ENCODE measurements around the gene CCNY. TPM values are rescaled to one million over a fixed set of nuclear protein-coding genes. Genes with fewer than 3 reads are reported as not detected.
"Not testable (repeated sequence)": the region's sequence is repeated elsewhere in the genome, so short reads cannot be mapped to it uniquely, and the experiment has no call there.

CCNY gene
- total RNA-seq, 4 donors from 2014 or later = 23.9 to 68.1 (median 39.5) TPM

DNA sequence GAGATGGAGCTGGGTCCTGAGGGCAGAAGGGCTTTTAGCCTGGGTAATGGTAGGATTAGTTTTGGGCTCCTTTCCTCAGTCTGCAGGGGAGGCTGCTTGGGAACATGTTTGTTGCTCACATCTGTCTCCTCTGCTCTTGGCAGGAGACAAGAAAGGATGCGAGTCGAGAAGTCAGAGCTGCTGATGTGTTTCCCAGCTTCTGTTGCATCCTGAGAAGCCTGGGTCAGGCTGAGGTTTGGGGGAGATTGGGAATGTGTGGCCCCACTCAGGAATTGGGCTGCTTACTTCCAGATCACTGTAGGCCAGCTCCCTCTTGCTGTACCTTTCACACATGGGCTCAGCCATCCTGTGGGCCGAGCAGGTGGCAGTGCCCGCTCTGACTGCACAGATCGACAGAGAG is 79.2 kb downstream of the CCNY start:
- H3K27ac ChIP-seq = peak overlapping the region; percentile 13 to 56 (median 53)
- H3K4me3 ChIP-seq = no peak overlapping the region
- DNase-seq = no peak
- no peak for TF ChIP-seq POLR2A (IDR thresholded peaks at IDR 0.05)
- TF ChIP-seq, protein P1, sequence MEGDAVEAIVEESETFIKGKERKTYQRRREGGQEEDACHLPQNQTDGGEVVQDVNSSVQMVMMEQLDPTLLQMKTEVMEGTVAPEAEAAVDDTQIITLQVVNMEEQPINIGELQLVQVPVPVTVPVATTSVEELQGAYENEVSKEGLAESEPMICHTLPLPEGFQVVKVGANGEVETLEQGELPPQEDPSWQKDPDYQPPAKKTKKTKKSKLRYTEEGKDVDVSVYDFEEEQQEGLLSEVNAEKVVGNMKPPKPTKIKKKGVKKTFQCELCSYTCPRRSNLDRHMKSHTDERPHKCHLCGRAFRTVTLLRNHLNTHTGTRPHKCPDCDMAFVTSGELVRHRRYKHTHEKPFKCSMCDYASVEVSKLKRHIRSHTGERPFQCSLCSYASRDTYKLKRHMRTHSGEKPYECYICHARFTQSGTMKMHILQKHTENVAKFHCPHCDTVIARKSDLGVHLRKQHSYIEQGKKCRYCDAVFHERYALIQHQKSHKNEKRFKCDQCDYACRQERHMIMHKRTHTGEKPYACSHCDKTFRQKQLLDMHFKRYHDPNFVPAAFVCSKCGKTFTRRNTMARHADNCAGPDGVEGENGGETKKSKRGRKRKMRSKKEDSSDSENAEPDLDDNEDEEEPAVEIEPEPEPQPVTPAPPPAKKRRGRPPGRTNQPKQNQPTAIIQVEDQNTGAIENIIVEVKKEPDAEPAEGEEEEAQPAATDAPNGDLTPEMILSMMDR (IDR thresholded peaks at IDR 0.05 in 4 of 5, conservative IDR thresholded peaks at IDR 0.05 in 1 of 5) = no peak
- in situ Hi-C loops (cut with MboI; ENCODE audit: low sequenced_read_pairs in 4 of 4) = no loop called here
- H3K4me1 ChIP-seq = peaks cover 51 to 56% of the 10 kb centered on the region in 2 donors
- no peaks in the 10 kb centered on the region for H3K36me3 ChIP-seq
- intact Hi-C loops (cut with DNase I; ENCODE audit: low total_unique reads) = no loop called here
- H3K9me3 ChIP-seq = no peaks in the 10 kb centered on the region
- ATAC-seq = no peak
- H3K27me3 ChIP-seq = no peaks in the 10 kb centered on the region

DNA sequence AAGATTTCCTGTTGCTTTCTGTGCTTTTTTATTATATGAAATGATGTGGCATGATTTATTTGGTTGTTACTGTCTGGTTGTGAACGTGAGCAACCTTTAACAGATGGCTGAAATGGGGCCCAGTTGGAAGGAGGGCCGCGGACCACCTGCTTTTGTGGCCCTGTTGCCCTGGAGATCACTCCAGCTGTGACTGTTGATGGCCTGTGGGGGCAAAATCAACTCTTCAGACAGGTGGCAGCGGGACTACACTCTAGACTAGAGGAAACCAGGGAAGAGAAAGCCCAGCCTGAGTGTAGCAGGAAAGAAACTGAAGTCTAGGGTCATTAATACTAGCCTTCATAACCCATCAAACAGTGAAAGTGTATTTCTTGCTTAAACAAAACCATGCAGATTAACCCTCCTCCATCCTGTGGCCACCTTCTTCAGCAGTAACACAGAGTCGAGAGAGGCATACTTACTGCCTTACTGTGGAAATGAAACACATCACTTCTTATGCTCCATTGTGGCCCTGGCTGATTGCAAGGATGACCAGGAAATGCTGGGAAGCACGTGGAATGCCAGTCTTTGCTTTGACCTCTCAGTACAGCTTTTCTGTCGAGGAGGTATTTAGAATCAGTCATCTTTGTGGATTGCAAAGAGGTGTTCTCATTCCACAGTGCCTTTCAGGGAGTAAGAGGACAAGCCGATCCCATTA is 80.5 kb downstream of the CCNY start:
- Histone ChIP-seq H3K36me3 (no peaks in the 10 kb centered on the region), H3K27me3 (no peaks in the 10 kb centered on the region), H3K4me1 (peaks cover 53 to 59% of the 10 kb centered on the region in 2 donors), H3K4me3 (no peak overlapping the region), H3K9me3 (no peaks in the 10 kb centered on the region), H3K27ac (peak overlapping the region; percentile 3 to 46 (median 19))
- in situ Hi-C loops (cut with MboI; ENCODE audit: low sequenced_read_pairs in 4 of 4) = no loop called here
- no peak for DNase-seq
- ATAC-seq = no peak
- TF ChIP-seq POLR2A (IDR thresholded peaks at IDR 0.05) = no peak
- TF ChIP-seq, protein P1 (IDR thresholded peaks at IDR 0.05 in 4 of 5, conservative IDR thresholded peaks at IDR 0.05 in 1 of 5) = no peak
- intact Hi-C loops (cut with DNase I; ENCODE audit: low total_unique reads) = no loop called here

DNA sequence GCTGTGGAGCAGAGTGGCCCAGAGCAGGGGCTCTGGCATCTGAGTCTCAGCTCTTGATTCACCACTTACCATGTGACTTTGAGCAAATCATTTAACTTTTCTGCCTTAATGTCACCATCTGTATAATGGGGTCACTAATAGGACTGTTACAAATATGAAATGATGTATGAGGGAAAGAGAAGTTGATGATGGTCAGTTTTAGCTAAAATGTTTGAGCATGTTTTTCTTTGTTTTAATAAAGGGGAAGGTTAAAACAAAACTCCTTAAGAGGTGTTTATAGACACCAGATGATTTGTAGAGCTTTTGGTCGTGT is 81.0 kb downstream of the CCNY start:
- DNase-seq (no peak), ATAC-seq (no peak)
- no peak for TF ChIP-seq POLR2A (IDR thresholded peaks at IDR 0.05)
- TF ChIP-seq, protein P1 (IDR thresholded peaks at IDR 0.05 in 4 of 5, conservative IDR thresholded peaks at IDR 0.05 in 1 of 5) = no peak
- Histone ChIP-seq H3K36me3 (no peaks in the 10 kb centered on the region), H3K4me1 (peaks cover 53 to 59% of the 10 kb centered on the region in 2 donors), H3K4me3 (no peak overlapping the region), H3K27ac (peak overlapping the region; percentile 3 to 46 (median 19)), H3K9me3 (no peaks in the 10 kb centered on the region), H3K27me3 (no peaks in the 10 kb centered on the region)
- in situ Hi-C loops (cut with MboI; ENCODE audit: low sequenced_read_pairs in 4 of 4) = no loop called here
- intact Hi-C loops (cut with DNase I; ENCODE audit: low total_unique reads) = no loop called here

DNA sequence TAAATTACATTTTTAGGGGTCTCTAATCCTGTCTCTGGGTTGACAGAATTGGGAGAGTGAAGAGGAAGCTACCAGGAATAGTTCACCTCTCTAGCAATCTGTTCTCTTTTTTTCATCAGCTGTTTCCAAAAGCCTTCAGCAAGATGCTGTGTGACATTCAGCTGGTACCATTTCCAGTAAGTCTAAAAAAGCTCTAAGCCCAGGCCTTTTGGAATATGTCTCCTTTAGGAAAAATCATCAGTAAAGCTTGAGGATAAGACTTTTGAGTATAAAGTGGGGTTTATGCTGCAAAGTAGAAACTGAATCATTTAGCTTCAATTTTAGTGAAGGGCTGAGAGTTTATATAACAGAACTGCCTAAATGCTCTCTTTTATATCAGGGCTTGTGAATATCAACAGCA is 81.5 kb downstream of the CCNY start:
- H3K27me3 ChIP-seq = no peaks in the 10 kb centered on the region
- intact Hi-C loops (cut with DNase I; ENCODE audit: low total_unique reads) (no loop called here), in situ Hi-C loops (cut with MboI; ENCODE audit: low sequenced_read_pairs in 4 of 4) (no loop called here)
- H3K4me1 ChIP-seq = peaks cover 53 to 60% of the 10 kb centered on the region in 2 donors
- DNase-seq (no peak), ATAC-seq (no peak)
- H3K27ac ChIP-seq = peak overlapping the region in 3 of 4 donors; percentile 3 to 38 (median 12)
- TF ChIP-seq, protein P1 (IDR thresholded peaks at IDR 0.05 in 4 of 5, conservative IDR thresholded peaks at IDR 0.05 in 1 of 5) = no peak
- TF ChIP-seq POLR2A (IDR thresholded peaks at IDR 0.05) = no peak
- no peaks in the 10 kb centered on the region for H3K36me3 ChIP-seq
- no peak overlapping the region for H3K4me3 ChIP-seq
- H3K9me3 ChIP-seq = no peaks in the 10 kb centered on the region

DNA sequence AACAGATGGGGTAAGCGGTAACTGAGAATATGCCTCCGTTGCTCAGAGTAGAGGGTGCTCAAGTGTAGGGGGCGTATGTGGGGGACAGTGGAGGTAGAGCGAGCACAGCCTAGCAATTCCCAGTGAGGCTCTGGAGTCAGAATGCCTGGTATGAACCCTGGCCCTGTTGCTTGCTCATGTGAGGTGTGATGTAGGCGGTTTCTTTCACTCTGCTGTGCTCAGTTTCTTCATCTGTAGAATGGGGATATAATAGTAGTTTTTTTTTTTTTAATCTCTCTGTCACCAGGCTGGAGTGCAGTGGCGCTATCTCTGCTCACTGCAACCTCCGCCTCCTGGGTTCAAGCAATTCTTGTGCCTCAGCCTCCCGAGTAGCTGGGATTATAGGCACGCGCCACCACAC is 82.3 kb downstream of the CCNY start:
- H3K9me3 ChIP-seq; H3K27me3 ChIP-seq; ATAC-seq; H3K36me3 ChIP-seq; intact Hi-C loops (cut with DNase I; ENCODE audit: low total_unique reads); H3K4me3 ChIP-seq; DNase-seq; in situ Hi-C loops (cut with MboI; ENCODE audit: low sequenced_read_pairs in 4 of 4): not testable (repeated sequence)
- peak overlapping the region in 1 of 4 donors; percentile 38 for H3K27ac ChIP-seq
- peaks cover 52 to 62% of the 10 kb centered on the region in 2 donors for H3K4me1 ChIP-seq
